B cell (primary cell): ENCODE results near the gene CCDC57.

ENCODE experiments used
- EZH2 ChIP-seq: IDR thresholded peaks from 2 replicates; pipeline ENCODE4 v1.6.1; 2012; ENCODE audit warnings: borderline replicate concordance, low read depth, mild to moderate bottlenecking, moderate library complexity, low read length; ENCODE audit not compliant: insufficient read depth, poor library complexity, severe bottlenecking
- TF ChIP-seq, protein P1 (sequence below): fragments of 200-600 bp; IDR thresholded peaks from one replicate; pipeline ENCODE4 v1.8.0; 2022; ENCODE audit warnings: antibody characterized with exemption, mild to moderate bottlenecking

DNA sequence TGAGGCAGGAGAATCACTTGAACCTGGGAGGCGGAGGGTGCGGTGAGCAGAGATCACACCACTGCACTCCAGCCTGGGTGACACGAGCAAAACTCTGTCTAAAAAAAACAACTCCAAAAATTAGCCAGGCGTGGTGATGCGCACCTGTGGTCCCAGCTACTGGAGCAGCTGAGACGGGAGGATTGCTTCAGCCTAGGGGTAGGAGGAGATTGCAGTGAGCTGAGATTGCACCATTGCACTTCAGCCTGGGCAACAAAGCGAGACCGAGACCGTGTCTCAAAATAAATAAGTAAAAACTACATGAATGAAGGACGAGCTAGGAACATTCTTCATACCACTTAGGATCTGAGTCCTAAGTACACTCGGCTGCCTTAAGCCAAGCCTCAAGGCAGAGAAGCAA lies 35.4 kb downstream of the CCDC57 start:
- TF ChIP-seq, protein P1, sequence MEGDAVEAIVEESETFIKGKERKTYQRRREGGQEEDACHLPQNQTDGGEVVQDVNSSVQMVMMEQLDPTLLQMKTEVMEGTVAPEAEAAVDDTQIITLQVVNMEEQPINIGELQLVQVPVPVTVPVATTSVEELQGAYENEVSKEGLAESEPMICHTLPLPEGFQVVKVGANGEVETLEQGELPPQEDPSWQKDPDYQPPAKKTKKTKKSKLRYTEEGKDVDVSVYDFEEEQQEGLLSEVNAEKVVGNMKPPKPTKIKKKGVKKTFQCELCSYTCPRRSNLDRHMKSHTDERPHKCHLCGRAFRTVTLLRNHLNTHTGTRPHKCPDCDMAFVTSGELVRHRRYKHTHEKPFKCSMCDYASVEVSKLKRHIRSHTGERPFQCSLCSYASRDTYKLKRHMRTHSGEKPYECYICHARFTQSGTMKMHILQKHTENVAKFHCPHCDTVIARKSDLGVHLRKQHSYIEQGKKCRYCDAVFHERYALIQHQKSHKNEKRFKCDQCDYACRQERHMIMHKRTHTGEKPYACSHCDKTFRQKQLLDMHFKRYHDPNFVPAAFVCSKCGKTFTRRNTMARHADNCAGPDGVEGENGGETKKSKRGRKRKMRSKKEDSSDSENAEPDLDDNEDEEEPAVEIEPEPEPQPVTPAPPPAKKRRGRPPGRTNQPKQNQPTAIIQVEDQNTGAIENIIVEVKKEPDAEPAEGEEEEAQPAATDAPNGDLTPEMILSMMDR, result no peak
- no peak for TF ChIP-seq EZH2
